ENCODE measurements around the gene PNPLA7. TPM values are rescaled to one million over a fixed set of nuclear protein-coding genes. Genes with fewer than 3 reads are reported as not detected.

The PNPLA7 gene
- total RNA-seq, 1 experiment from 2014 or later, result 1.3 TPM

- TF ChIP-seq ARID4B (CRISPR knock-in tag; IDR thresholded peaks at IDR 0.05; ENCODE audit: borderline replicate concordance), result no peak
- no peak for TF ChIP-seq ZBTB43 (CRISPR knock-in tag; IDR thresholded peaks at IDR 0.05)
- no peak for TF ChIP-seq MLX (CRISPR knock-in tag; IDR thresholded peaks at IDR 0.05)
- TF ChIP-seq ZNF219 (CRISPR knock-in tag; IDR thresholded peaks at IDR 0.05; ENCODE audit: borderline replicate concordance), result no peak
Measured at GRCh38 chr9:137494550-137495351, 55.5 kb downstream of the PNPLA7 start (continued).

GRCh38 chr9:137494104-137494544 lies 56.1 kb downstream of the PNPLA7 start:
- Mint-ChIP-seq H3K27ac (no peak overlapping the region; the same call in 1 of the 2 replicates), H3K9me3 (peaks cover 3% of the 10 kb centered on the region; the same call in 1 of the 2 replicates), H3K4me1 (no peaks in the 10 kb centered on the region), H3K36me3 (no peaks in the 10 kb centered on the region), H3K27me3 (ENCODE audit: low read depth) (no peaks in the 10 kb centered on the region), H3K4me3 (no peak overlapping the region)
- CTCF ChIA-PET, result interaction anchor here (0.9 kb wide), 1 partner anchor 257 kb away, joined by 3 read pairs; no protein-coding TSS in a partner anchor
- POLR2A ChIA-PET, result no interaction called here
- TF ChIP-seq CDX4 (CRISPR knock-in tag; IDR thresholded peaks at IDR 0.05; ENCODE audit: borderline replicate concordance) (no peak), ZNF396 (CRISPR knock-in tag; IDR thresholded peaks at IDR 0.05; ENCODE audit: borderline replicate concordance) (no peak), E2F4 (CRISPR knock-in tag; IDR thresholded peaks at IDR 0.05; ENCODE audit: borderline replicate concordance, low read depth) (no peak), JAZF1 (CRISPR knock-in tag; IDR thresholded peaks at IDR 0.05) (no peak), TEAD1 (CRISPR knock-in tag; IDR thresholded peaks at IDR 0.05) (no peak), EMX1 (CRISPR knock-in tag; IDR thresholded peaks at IDR 0.05) (no peak), IRF2 (CRISPR knock-in tag; IDR thresholded peaks at IDR 0.05; ENCODE audit: borderline replicate concordance, low read depth) (no peak), KAT7 (CRISPR knock-in tag; IDR thresholded peaks at IDR 0.05; ENCODE audit: borderline replicate concordance) (no peak), ZSCAN18 (CRISPR knock-in tag; IDR thresholded peaks at IDR 0.05) (no peak), HMGXB4 (CRISPR knock-in tag; IDR thresholded peaks at IDR 0.05) (no peak), FOXK1 (CRISPR knock-in tag; IDR thresholded peaks at IDR 0.05) (no peak), ZNF263 (CRISPR knock-in tag; IDR thresholded peaks at IDR 0.05; ENCODE audit: low read depth) (no peak), ARID4B (CRISPR knock-in tag; IDR thresholded peaks at IDR 0.05; ENCODE audit: borderline replicate concordance) (no peak)
- ATAC-seq, result no peak
- DNase-seq (ENCODE audit: low spot score), result no peak
